ENCODE measurements around the gene SHLD1. TPM values are rescaled to one million over a fixed set of nuclear protein-coding genes. Genes with fewer than 3 reads are reported as not detected.

Gene SHLD1
- total RNA-seq, 2 experiments from 2014 or later: 7.0 to 7.9 TPM

DNA sequence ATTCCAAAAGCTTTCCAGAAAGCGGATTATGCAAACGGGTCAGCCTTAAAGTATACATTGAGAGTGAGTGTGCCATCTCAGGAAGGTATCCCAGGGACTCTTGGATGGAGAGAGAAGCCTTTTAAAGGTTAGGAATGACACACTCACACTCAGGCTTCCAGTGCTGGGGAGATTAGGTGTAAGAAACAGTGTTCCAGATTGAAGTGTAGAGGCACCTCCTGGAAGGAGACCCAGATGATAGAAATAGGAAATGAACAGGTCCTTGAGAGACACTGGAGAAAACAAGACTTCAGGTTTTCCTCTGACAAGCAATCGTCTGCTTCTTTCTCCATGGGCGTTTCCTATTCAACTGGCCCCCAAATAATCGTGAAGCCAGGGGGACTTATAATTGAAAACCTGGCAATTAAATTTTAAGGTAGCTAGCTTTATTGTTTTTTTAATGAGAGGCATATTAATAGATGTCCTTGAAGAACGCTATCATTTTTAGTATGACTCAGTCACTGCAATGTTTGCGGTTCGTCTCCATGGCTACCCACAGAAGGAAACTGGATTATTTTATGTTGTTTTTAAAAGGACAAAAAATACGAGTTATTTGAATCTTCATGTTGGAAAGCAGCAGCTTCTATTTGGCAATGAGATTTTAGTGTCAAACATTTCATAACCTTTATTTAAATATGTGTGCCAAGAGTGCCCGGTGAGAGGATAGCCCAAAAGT lies 114.8 kb downstream of the SHLD1 start:
- Mint-ChIP-seq H3K4me3 (no peak overlapping the region), H3K4me1 (ENCODE audit: low read depth) (peaks cover 15% of the 10 kb centered on the region), H3K36me3 (ENCODE audit: low read depth) (no peaks in the 10 kb centered on the region), H3K27ac (no peak overlapping the region), H3K9me3 (ENCODE audit: insufficient read depth) (no peaks in the 10 kb centered on the region), H3K27me3 (ENCODE audit: low read depth) (no peaks in the 10 kb centered on the region)
- ChIA-PET POLR2A (interaction anchor here (0.6 kb wide), 1 partner anchor 214 kb away, joined by 3 read pairs; no protein-coding TSS in a partner anchor), CTCF (no interaction called here)
- DNase-seq (no peak), ATAC-seq (no peak)

GRCh38 chr20:5865604-5866003 lies 115.4 kb downstream of the SHLD1 start:
- ChIA-PET POLR2A (no interaction called here), CTCF (no interaction called here)
- Mint-ChIP-seq H3K36me3 (ENCODE audit: low read depth) (no peaks in the 10 kb centered on the region), H3K27me3 (ENCODE audit: low read depth) (peaks cover 2% of the 10 kb centered on the region), H3K27ac (no peak overlapping the region), H3K4me3 (no peak overlapping the region), H3K9me3 (ENCODE audit: insufficient read depth) (no peaks in the 10 kb centered on the region), H3K4me1 (ENCODE audit: low read depth) (peaks cover 15% of the 10 kb centered on the region)
- ATAC-seq (no peak), DNase-seq (no peak)

DNA sequence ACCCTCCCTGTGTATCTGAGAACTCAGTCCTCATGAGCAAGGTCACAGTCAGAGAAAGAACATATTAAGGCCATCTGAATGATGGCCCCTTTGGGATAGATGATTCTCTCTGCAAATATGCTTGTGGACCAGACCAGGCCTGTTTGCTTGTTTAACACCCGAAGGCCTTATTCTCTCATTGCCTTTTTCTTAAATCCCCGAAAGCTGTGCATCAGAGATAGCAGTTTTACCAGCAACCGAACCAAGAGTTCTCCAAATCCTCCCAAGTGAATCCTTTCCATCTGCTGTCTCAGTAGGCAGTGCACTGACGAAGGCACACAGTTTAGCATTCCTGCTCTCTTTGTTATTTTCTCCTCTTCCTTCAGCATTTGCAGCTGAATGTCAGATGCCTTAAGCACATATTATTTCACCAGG lies 120.4 kb downstream of the SHLD1 start:
- no peak overlapping the region for H3K4me3 Mint-ChIP-seq
- H3K27ac Mint-ChIP-seq: no peak overlapping the region
- no peaks in the 10 kb centered on the region for H3K36me3 Mint-ChIP-seq (ENCODE audit: low read depth)
- no peaks in the 10 kb centered on the region for H3K4me1 Mint-ChIP-seq (ENCODE audit: low read depth)
- no peaks in the 10 kb centered on the region for H3K9me3 Mint-ChIP-seq (ENCODE audit: insufficient read depth)
- CTCF ChIA-PET: no interaction called here
- no peak for ATAC-seq
- peaks cover 13% of the 10 kb centered on the region for H3K27me3 Mint-ChIP-seq (ENCODE audit: low read depth)
- DNase-seq: no peak
- POLR2A ChIA-PET: no interaction called here

DNA sequence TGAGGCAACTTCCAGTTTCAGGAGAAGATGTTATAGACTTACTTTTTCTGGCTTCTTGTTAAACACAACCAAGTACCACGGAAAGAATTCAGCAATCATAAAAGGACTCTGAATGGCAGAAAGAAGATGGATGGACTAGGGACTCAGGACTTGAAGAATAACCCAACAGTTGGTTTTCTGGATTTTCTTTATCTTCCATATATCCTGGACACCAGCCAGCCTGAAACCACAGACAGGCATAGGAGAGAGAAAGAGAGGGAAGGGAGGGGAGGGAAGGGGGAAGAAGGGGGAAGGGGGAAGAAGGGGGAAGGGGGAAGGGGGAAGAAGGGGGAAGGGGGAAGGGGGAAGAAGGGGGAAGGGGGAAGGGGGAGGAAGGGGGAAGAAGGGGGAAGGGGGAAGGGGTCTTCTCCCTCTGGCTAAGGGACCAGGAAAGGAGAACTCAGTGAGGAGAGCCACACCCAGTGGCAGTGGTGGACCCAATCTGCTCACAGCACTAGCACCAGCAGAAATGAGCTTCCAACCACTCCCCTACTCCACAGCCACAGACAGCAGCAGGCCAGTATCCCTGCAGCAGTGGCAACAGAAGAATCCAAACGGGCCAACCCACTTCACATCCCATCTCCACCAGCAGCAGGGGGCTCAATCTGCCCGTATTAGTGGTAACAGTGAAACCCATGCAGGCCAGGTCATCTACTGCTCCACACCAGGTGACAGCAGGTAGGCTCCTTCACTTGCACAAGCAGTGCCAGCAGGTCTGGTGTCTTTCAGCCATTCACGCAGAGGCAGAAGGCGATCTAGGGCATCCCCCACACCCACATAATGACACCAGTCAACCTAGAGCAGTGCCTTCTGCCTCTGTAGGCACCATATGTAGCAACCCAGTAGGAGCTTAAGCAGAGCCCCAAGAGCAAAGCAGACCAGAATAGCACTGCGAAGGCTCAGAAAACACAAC lies 121.5 kb downstream of the SHLD1 start:
- no peak for ATAC-seq
- Mint-ChIP-seq H3K27ac (no peak overlapping the region), H3K27me3 (ENCODE audit: low read depth) (peaks cover 13% of the 10 kb centered on the region), H3K9me3 (ENCODE audit: insufficient read depth) (no peaks in the 10 kb centered on the region), H3K4me1 (ENCODE audit: low read depth) (no peaks in the 10 kb centered on the region), H3K36me3 (ENCODE audit: low read depth) (no peaks in the 10 kb centered on the region), H3K4me3 (no peak overlapping the region)
- no peak for DNase-seq
- ChIA-PET CTCF (no interaction called here), POLR2A (no interaction called here)

DNA sequence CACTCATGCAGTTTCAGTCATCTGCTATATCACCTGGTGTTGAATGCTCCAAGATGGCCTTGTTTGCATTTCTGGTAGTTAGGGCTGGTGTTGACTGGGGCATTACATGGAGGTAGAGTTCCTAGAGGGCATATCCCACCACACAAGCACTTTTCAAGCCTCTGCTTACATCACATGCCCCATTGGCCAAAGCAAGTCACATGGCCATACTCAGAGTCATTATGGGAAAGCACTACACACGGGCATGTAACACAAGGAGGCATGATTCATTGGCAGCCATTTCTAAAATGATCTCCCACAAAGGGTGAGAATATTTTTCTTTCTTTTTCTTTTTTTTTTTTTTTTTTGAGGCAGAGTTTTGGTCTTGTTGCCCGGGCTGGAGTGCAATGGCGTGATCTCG lies 126.9 kb downstream of the SHLD1 start:
- POLR2A ChIA-PET: no interaction called here
- ATAC-seq (no peak), DNase-seq (no peak)
- no peaks in the 10 kb centered on the region for H3K9me3 Mint-ChIP-seq (ENCODE audit: insufficient read depth)
- H3K27me3 Mint-ChIP-seq (ENCODE audit: low read depth): peaks cover 18% of the 10 kb centered on the region
- no peak overlapping the region for H3K27ac Mint-ChIP-seq
- peaks cover 5% of the 10 kb centered on the region for H3K4me1 Mint-ChIP-seq (ENCODE audit: low read depth)
- CTCF ChIA-PET: no interaction called here
- no peaks in the 10 kb centered on the region for H3K36me3 Mint-ChIP-seq (ENCODE audit: low read depth)
- no peak overlapping the region for H3K4me3 Mint-ChIP-seq

- Mint-ChIP-seq H3K27me3 (ENCODE audit: low read depth) (peaks cover 17% of the 10 kb centered on the region), H3K4me1 (ENCODE audit: low read depth) (peaks cover 5% of the 10 kb centered on the region), H3K36me3 (ENCODE audit: low read depth) (no peaks in the 10 kb centered on the region), H3K27ac (no peak overlapping the region), H3K4me3 (no peak overlapping the region), H3K9me3 (ENCODE audit: insufficient read depth) (no peaks in the 10 kb centered on the region)
- POLR2A ChIA-PET: no interaction called here
- DNase-seq (no peak), ATAC-seq (no peak)
- CTCF ChIA-PET: no interaction called here
These were observed 130.1 kb downstream of the SHLD1 start for GRCh38 chr20:5880326-5880725.

DNA sequence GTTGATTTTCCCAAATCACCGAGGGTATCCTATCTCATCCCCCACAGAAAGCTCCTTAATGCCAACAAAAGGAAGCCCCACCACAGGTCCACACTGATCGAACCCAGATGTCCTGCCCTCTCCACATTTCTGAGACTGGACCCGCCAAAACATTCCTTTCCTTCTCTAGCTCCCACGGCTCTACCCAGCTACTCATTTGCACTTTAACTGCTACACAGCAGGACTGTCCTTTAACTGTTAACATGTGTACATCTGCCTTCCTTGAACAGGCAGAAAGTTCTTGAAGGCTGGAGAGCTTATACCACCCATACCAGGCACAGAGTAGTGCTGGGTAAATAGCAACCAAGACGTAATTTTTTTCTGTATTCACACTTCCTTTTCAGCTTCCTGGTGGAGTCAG lies 131.5 kb downstream of the SHLD1 start:
- ATAC-seq: no peak
- Mint-ChIP-seq H3K4me1 (ENCODE audit: low read depth) (peaks cover 5% of the 10 kb centered on the region), H3K4me3 (no peak overlapping the region), H3K36me3 (ENCODE audit: low read depth) (no peaks in the 10 kb centered on the region), H3K27me3 (ENCODE audit: low read depth) (peaks cover 20% of the 10 kb centered on the region), H3K9me3 (ENCODE audit: insufficient read depth) (no peaks in the 10 kb centered on the region), H3K27ac (no peak overlapping the region)
- DNase-seq: no peak
- ChIA-PET POLR2A (interaction anchor here (0.7 kb wide), 1 partner anchor 67 kb away, joined by 3 read pairs; no protein-coding TSS in a partner anchor), CTCF (interaction anchor here (1.7 kb wide), 1 partner anchor 353 kb away, joined by 5 read pairs; no protein-coding TSS in a partner anchor)

- ATAC-seq: no peak
- Mint-ChIP-seq H3K27me3 (ENCODE audit: low read depth) (peaks cover 20% of the 10 kb centered on the region), H3K4me1 (ENCODE audit: low read depth) (peaks cover 5% of the 10 kb centered on the region), H3K4me3 (no peak overlapping the region), H3K9me3 (ENCODE audit: insufficient read depth) (no peaks in the 10 kb centered on the region), H3K27ac (no peak overlapping the region), H3K36me3 (ENCODE audit: low read depth) (no peaks in the 10 kb centered on the region)
- ChIA-PET POLR2A (interaction anchor here (0.7 kb wide), 1 partner anchor 67 kb away, joined by 3 read pairs; no protein-coding TSS in a partner anchor), CTCF (interaction anchor here (1.6 to 1.7 kb wide), 2 partner anchors 38 to 354 kb away, joined by 3 to 5 read pairs; no protein-coding TSS in a partner anchor)
- DNase-seq: no peak
These were observed 132.0 kb downstream of the SHLD1 start for GRCh38 chr20:5882166-5882565.

DNA sequence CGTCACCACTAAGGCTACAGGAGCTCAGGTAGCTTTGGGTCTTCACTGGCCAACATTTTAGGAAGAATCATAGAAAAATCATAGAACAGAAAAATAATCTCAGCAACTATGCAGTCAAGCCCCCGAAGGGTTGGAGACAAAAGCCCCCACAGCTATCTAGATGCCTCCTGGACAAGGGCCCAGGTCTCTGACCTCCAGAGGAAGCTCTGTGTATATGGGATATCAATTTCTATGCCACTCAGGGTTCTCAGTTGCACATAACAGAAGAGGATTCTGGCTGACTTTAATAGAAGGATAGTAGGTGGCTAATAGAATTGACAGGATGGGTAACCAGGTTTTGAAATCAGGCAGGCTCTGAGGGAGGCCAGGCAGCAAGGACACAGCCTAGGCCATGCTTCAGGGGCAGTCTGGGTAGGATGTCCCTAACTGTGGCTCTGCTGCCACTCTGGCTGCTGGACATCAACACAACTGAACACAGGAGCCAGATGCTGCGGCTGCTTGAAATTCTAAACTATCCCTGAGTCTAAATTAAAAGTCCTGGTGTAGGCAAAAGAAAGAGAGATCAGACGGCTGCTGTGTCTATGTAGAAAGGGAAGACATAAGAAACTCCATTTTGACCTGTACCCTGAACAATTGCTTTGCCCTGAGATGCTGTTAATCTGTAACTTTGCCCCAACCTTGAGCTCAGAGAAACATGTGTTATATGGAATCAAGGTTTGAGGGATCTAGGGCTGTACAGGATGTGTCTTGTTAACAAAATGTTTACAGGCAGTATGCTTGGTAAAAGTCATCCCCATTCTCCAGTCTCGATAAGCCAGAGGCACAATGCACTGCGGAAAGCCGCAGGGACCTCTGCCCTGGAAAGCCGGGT lies 134.5 kb downstream of the SHLD1 start:
- ChIA-PET CTCF (no interaction called here), POLR2A (no interaction called here)
- Mint-ChIP-seq H3K27ac (no peak overlapping the region), H3K27me3 (ENCODE audit: low read depth) (peaks cover 21% of the 10 kb centered on the region), H3K9me3 (ENCODE audit: insufficient read depth) (no peaks in the 10 kb centered on the region), H3K4me1 (ENCODE audit: low read depth) (no peaks in the 10 kb centered on the region), H3K36me3 (ENCODE audit: low read depth) (no peaks in the 10 kb centered on the region), H3K4me3 (no peak overlapping the region)
- DNase-seq (no peak), ATAC-seq (no peak)

GRCh38 chr20:5885866-5886265 lies 135.7 kb downstream of the SHLD1 start:
- no peak for ATAC-seq
- Mint-ChIP-seq H3K4me1 (ENCODE audit: low read depth) (no peaks in the 10 kb centered on the region), H3K36me3 (ENCODE audit: low read depth) (no peaks in the 10 kb centered on the region), H3K27ac (no peak overlapping the region), H3K9me3 (ENCODE audit: insufficient read depth) (no peaks in the 10 kb centered on the region), H3K27me3 (ENCODE audit: low read depth) (peaks cover 23% of the 10 kb centered on the region), H3K4me3 (no peak overlapping the region)
- CTCF ChIA-PET: no interaction called here
- DNase-seq: no peak
- POLR2A ChIA-PET: no interaction called here

- ATAC-seq (no peak), DNase-seq (no peak)
- H3K27ac Mint-ChIP-seq: no peak overlapping the region
- ChIA-PET POLR2A (no interaction called here), CTCF (no interaction called here)
- no peak overlapping the region for H3K4me3 Mint-ChIP-seq
- no peaks in the 10 kb centered on the region for H3K4me1 Mint-ChIP-seq (ENCODE audit: low read depth)
- H3K27me3 Mint-ChIP-seq (ENCODE audit: low read depth): peaks cover 19% of the 10 kb centered on the region
- H3K9me3 Mint-ChIP-seq (ENCODE audit: insufficient read depth): no peaks in the 10 kb centered on the region
- no peaks in the 10 kb centered on the region for H3K36me3 Mint-ChIP-seq (ENCODE audit: low read depth)
These were observed 136.6 kb downstream of the SHLD1 start for GRCh38 chr20:5886788-5887187.
